Measurements from ENCODE around the gene PDF.
"Not testable (repeated sequence)": the region's sequence is repeated elsewhere in the genome, so short reads cannot be mapped to it uniquely, and the experiment has no call there.

Gene PDF

GRCh38 chr16:69316595-69317034 is 13.8 kb downstream of the PDF start:
- DNase-seq (ENCODE audit: low read depth in 2 of 2), result no peak

GRCh38 chr16:69315486-69316311 is 14.7 kb downstream of the PDF start:
- no peak for DNase-seq (ENCODE audit: low read depth in 2 of 2)

GRCh38 chr16:69314534-69314933 is 15.9 kb downstream of the PDF start:
- no peak for DNase-seq (ENCODE audit: low read depth in 2 of 2)

GRCh38 chr16:69313469-69313868 is 16.9 kb downstream of the PDF start:
- no peak for DNase-seq (ENCODE audit: low read depth in 2 of 2)

- peak; percentile 21 to 37 for DNase-seq (ENCODE audit: low read depth in 2 of 2)
These were observed 18.6 kb downstream of the PDF start for GRCh38 chr16:69311533-69312387.

- peak; percentile 96 to 98 for DNase-seq (ENCODE audit: low read depth in 2 of 2)
These were observed 19.5 kb downstream of the PDF start, which contains the start of gene VPS4A for GRCh38 chr16:69310653-69311532. TSS of gene VPS4A (plus strand) at chr16:69311350. CDS start at chr16:69311512, 162 bp downstream.

GRCh38 chr16:69309316-69309715 is 21.1 kb downstream of the PDF start:
- DNase-seq (ENCODE audit: low read depth in 2 of 2), result no peak

- DNase-seq (ENCODE audit: low read depth in 2 of 2), result no peak
These were observed 22.5 kb downstream of the PDF start for GRCh38 chr16:69307856-69308255.

- no peak for DNase-seq (ENCODE audit: low read depth in 2 of 2)
These were observed 23.3 kb downstream of the PDF start for GRCh38 chr16:69307091-69307490.

GRCh38 chr16:69306031-69306430 is 24.4 kb downstream of the PDF start:
- no peak for DNase-seq (ENCODE audit: low read depth in 2 of 2)

GRCh38 chr16:69302301-69302700 is 28.1 kb downstream of the PDF start:
- no peak for DNase-seq (ENCODE audit: low read depth in 2 of 2)

- no peak for DNase-seq (ENCODE audit: low read depth in 2 of 2)
These were observed 28.5 kb downstream of the PDF start for GRCh38 chr16:69301861-69302260.

- no peak for DNase-seq (ENCODE audit: low read depth in 2 of 2)
These were observed 29.2 kb downstream of the PDF start for GRCh38 chr16:69301187-69301586.

- DNase-seq (ENCODE audit: low read depth in 2 of 2), result no peak
These were observed 32.1 kb downstream of the PDF start for GRCh38 chr16:69298261-69298660.

GRCh38 chr16:69296771-69297170 is 33.6 kb downstream of the PDF start:
- not testable (repeated sequence) for DNase-seq (ENCODE audit: low read depth in 2 of 2)

- DNase-seq (ENCODE audit: low read depth in 2 of 2), result no peak
These were observed 36.3 kb downstream of the PDF start for GRCh38 chr16:69294051-69294450.

GRCh38 chr16:69293401-69293800 is 37.0 kb downstream of the PDF start:
- DNase-seq (ENCODE audit: low read depth in 2 of 2), result no peak

GRCh38 chr16:69291657-69292056 is 38.7 kb downstream of the PDF start:
- not testable (repeated sequence) for DNase-seq (ENCODE audit: low read depth in 2 of 2)

GRCh38 chr16:69286941-69287713 is 43.3 kb downstream of the PDF start:
- DNase-seq (ENCODE audit: low read depth in 2 of 2), result no peak

GRCh38 chr16:69285240-69285639 is 45.1 kb downstream of the PDF start:
- no peak for DNase-seq (ENCODE audit: low read depth in 2 of 2)

GRCh38 chr16:69283851-69284250 is 46.5 kb downstream of the PDF start:
- DNase-seq (ENCODE audit: low read depth in 2 of 2), result no peak
